ENCODE results near the gene SLC35B2.

The SLC35B2 gene

GRCh38 chr6:44250067-44250717, 7.1 kb downstream of the SLC35B2 start:
- no peak for DNase-seq (ENCODE audit: low spot score)
- Histone ChIP-seq H3K9me3 (ENCODE audit: severe bottlenecking) (no peaks in the 10 kb centered on the region), H3K36me3 (ENCODE audit: low read depth) (peaks cover 82% of the 10 kb centered on the region), H3K27ac (ENCODE audit: poor library complexity, severe bottlenecking) (peak overlapping the region; percentile 89), H3K4me3 (ENCODE audit: severe bottlenecking) (no peak overlapping the region), H3K27me3 (ENCODE audit: insufficient read depth, poor library complexity, severe bottlenecking) (no peaks in the 10 kb centered on the region), H3K4me1 (ENCODE audit: insufficient read depth, poor library complexity, severe bottlenecking) (peaks cover 9% of the 10 kb centered on the region)
- ATAC-seq (ENCODE audit: low read depth), result no peak
- no peak for TF ChIP-seq CTCF (IDR thresholded peaks at IDR 0.05; ENCODE audit: poor library complexity, severe bottlenecking)

GRCh38 chr6:44249082-44249748, 8.1 kb downstream of the SLC35B2 start:
- no peak for DNase-seq (ENCODE audit: low spot score)
- TF ChIP-seq CTCF (IDR thresholded peaks at IDR 0.05; ENCODE audit: poor library complexity, severe bottlenecking), result no peak
- H3K4me3 ChIP-seq (ENCODE audit: severe bottlenecking), result no peak overlapping the region
- H3K27ac ChIP-seq (ENCODE audit: poor library complexity, severe bottlenecking), result peak overlapping the region; percentile 89
- H3K36me3 ChIP-seq (ENCODE audit: low read depth), result peaks cover 72% of the 10 kb centered on the region
- H3K4me1 ChIP-seq (ENCODE audit: insufficient read depth, poor library complexity, severe bottlenecking), result peaks cover 9% of the 10 kb centered on the region
- H3K27me3 ChIP-seq (ENCODE audit: insufficient read depth, poor library complexity, severe bottlenecking), result no peaks in the 10 kb centered on the region
- ATAC-seq (ENCODE audit: low read depth), result no peak
- H3K9me3 ChIP-seq (ENCODE audit: severe bottlenecking), result no peaks in the 10 kb centered on the region

- peaks cover 9% of the 10 kb centered on the region for H3K4me1 ChIP-seq (ENCODE audit: insufficient read depth, poor library complexity, severe bottlenecking)
- no peaks in the 10 kb centered on the region for H3K27me3 ChIP-seq (ENCODE audit: insufficient read depth, poor library complexity, severe bottlenecking)
- peaks cover 66% of the 10 kb centered on the region for H3K36me3 ChIP-seq (ENCODE audit: low read depth)
- H3K9me3 ChIP-seq (ENCODE audit: severe bottlenecking), result no peaks in the 10 kb centered on the region
- DNase-seq (ENCODE audit: low spot score) (no peak), ATAC-seq (ENCODE audit: low read depth) (no peak)
- TF ChIP-seq CTCF (IDR thresholded peaks at IDR 0.05; ENCODE audit: poor library complexity, severe bottlenecking), result no peak
- H3K27ac ChIP-seq (ENCODE audit: poor library complexity, severe bottlenecking), result peak overlapping the region; percentile 89
- peak overlapping the region; percentile 93 for H3K4me3 ChIP-seq (ENCODE audit: severe bottlenecking)
Observed at GRCh38 chr6:44248579-44248978, 8.7 kb downstream of the SLC35B2 start.

GRCh38 chr6:44247338-44248302, 9.7 kb downstream of the SLC35B2 start:
- Histone ChIP-seq H3K27me3 (ENCODE audit: insufficient read depth, poor library complexity, severe bottlenecking) (no peaks in the 10 kb centered on the region), H3K4me1 (ENCODE audit: insufficient read depth, poor library complexity, severe bottlenecking) (peaks cover 9% of the 10 kb centered on the region), H3K27ac (ENCODE audit: poor library complexity, severe bottlenecking) (peak overlapping the region; percentile 89), H3K36me3 (ENCODE audit: low read depth) (peaks cover 56% of the 10 kb centered on the region), H3K9me3 (ENCODE audit: severe bottlenecking) (no peaks in the 10 kb centered on the region), H3K4me3 (ENCODE audit: severe bottlenecking) (peak overlapping the region; percentile 93)
- ATAC-seq (ENCODE audit: low read depth), result peak; percentile 16
- TF ChIP-seq CTCF (IDR thresholded peaks at IDR 0.05; ENCODE audit: poor library complexity, severe bottlenecking), result no peak
- DNase-seq (ENCODE audit: low spot score), result no peak
